HG02588 (cell line): ENCODE measurements around the gene EEF1A2.
A peak's percentile ranks its signal among the peaks of the same experiment; 100 is the strongest.

Source experiments
- ATAC-seq: cut with Tn5 transposase; IDR thresholded peaks from one replicate; pipeline ENCODE4 v1.9.1; 2021; ENCODE audit warnings: mild to moderate bottlenecking, moderate library complexity; ENCODE audit not compliant: unreplicated experiment

The EEF1A2 gene

DNA sequence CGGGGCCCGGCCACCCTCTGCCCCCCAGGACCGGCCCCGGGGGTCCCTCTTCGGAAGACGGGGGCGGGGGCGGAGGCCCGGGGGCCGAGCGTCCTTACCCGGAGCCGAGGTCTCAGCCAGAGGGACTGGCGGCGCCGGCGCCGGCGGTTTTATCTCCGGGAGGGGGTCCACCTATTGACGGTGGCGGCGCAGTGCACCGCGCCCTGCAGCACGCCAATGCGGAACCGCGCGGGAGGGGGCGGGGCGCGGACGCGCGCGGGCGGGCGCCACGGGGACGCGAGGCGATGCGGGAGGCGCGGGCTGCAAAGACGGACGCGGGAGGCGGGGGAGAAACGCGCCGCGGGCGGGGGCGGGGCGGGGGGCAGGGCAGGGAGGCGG is at the start of gene EEF1A2:
Gene EEF1A2 (minus strand): TSS at position 124 of the 378 bp plus-strand sequence. CDS start 1,320 bp downstream, outside the sequence.
- no peak for ATAC-seq

DNA sequence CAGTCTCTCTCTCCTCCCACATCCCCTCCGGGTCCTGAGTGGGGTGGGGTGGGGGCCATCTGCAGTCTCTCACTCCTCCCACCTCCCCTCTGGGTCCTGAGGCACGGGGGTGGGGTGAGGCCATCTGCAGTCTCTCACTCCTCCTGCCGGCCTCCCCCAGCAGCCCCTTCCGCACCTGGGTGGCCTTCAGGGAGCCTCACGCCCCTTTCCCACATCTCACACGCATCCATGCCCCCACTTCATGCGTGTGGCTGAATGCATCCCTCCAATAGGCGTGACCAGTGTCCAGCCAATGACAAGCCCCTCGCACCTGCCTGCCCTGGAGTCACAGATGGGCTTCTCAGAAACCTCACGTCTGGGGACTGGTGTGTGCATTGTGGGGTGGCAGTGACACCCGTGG is 49.7 kb upstream of the EEF1A2 start:
- ATAC-seq, result no peak

DNA sequence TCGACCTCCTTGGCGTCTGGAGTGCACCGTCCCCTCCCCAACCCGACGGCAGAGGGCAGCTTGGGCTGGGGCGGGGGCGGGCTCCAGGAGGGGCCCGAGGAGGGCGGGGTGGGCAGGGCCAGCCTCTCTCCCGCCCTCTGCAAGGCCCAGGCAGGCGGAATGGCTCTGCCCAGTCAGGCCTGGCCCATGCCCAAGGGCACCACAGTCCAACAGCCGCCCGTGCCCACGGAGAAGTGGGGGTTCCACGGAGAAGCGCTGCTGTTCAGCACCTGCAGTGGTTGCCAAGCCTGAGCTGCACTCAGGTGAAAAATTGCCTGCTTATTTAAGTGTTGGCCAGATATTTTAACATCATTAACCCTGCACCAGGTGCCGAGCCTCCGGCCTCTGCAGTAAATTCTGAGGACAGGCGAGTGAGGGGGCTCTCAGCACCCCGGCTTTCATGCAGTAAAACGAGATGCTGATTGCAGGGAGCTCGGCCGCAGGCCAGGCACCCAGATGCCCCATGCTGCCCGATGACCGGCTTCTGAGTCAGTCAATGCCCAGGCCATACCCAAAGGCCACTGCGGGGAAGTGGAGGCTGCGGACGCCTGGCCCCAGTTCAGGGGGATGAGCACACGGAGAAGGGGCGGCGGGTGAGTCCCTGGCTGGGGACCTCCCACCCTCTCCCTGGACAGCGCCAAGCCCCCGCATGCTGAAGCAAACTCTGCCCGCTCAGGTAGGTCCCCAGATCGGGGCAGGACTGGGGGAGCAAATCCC is 49.0 kb upstream of the EEF1A2 start, which contains the start of gene SRMS:
Gene SRMS (minus strand): TSS at position 25 of the 756 bp plus-strand sequence. CDS start 286 bp downstream, outside the sequence.
- ATAC-seq, result no peak

DNA sequence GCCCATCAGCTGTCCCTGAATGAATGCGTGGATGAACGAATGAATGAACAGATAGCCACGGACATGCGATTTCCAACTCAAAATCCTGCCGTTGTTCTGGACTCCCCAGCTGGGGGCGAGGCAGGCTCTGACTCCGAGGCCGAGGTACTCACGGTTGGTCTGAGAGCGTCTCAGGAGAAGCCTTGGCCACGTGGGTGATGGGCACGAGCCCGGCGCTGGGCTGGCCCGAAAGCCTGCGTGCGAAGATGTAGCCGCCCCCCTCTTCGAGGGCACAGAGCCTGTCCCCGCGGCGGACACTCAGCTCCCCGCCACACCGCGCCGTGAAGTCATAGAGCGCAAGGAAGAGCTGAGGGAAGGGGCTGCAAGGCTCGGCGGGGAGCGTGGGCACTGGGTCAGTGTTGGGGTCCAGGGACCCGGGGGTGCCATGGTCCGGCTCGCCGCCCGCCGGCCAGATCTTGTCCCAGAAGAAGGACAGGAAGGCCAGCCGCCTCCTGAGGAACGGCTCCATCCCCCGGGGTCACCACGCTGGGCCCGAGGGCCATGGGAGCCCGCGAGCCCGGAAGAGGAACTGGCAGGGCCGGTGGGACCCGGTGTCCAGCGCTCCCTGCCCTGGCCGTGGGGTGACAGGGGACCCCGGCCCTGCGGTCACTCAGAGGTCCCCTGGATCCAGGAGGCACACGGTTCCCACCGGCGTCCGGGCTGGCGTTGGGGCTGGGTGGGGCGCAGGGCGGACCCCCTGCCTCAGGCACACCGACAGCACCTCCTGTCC is 48.3 kb upstream of the EEF1A2 start:
- ATAC-seq, result no peak

DNA sequence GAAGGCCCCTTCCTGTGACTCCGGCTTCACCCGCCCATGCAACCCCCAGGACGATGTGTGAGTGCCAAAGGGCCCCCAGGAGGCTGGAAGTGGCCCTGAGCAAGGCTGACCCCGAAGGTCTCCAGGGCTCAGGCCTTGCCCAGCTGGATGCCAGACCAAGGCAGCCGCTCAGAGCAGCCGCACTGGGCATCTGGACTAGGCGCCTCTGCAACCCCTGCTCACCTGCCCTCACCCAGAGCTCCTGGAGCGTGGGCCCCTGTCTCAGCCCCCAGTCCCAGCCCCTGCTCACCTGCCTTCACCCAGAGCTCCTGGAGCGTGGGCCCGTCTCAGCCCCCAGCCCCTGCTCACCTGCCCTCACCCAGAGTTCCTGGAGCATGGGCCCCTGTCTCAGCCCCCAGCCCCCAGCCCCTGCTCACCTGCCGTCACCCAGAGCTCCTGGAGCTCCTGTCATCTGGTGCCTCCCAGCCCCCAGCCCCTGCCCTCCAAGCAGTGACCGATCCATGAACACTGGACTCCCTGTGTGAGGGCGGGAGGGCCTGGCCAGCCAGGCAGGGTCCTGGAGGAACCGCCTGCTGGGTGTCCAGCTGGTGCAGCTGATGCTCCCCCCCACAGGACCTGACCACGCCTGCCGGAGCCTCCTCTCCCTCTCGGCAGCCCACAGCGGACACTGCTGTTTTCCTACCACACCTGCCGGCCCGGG is 47.5 kb upstream of the EEF1A2 start:
- ATAC-seq, result no peak

DNA sequence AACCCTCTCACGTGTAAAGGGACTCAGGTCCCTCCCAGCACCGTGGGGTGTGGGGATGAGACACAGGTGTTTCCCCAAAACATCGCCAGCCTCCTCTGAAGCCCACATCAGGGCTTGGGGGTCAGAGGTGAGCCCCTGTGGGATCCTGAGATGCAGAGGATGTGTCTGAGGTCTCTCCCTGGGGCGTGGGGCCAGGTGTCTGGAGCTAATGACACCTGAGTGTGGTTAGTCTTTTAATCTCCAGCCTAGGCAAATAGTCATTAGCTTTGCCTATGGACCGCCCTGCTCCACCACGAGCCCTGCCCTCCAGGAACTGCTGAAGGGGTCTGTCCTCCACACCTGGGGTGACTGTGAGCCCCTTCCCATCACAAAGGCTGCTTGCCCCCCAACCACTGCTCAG is 46.9 kb upstream of the EEF1A2 start:
- ATAC-seq, result no peak

DNA sequence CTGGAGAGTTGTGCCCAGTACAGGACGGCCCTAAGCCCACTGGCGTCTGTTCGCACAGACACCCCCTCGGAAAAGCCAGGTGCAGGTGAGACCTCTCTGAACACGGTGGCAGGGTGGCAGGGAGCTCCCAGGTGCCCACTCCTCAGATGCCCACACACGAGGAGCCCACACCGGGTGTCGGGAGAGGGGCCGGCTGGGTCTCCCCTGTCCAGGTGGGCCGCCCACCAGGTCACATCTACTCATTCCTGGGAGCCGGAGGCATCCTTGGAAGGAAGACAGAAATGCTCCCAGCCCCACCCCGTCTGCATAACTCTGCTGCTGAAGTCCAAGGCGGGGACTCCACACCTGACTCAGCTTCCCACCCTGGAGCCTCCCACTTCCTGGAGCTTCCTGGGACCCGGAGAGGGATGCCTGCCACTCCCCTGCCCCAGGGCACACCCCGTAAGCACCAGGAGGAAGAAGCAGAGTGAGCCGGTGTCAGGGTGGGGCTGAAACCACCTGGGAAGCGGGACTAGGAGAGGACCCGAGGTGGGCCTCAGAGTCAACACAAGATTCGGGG is 46.2 kb upstream of the EEF1A2 start:
- no peak for ATAC-seq

DNA sequence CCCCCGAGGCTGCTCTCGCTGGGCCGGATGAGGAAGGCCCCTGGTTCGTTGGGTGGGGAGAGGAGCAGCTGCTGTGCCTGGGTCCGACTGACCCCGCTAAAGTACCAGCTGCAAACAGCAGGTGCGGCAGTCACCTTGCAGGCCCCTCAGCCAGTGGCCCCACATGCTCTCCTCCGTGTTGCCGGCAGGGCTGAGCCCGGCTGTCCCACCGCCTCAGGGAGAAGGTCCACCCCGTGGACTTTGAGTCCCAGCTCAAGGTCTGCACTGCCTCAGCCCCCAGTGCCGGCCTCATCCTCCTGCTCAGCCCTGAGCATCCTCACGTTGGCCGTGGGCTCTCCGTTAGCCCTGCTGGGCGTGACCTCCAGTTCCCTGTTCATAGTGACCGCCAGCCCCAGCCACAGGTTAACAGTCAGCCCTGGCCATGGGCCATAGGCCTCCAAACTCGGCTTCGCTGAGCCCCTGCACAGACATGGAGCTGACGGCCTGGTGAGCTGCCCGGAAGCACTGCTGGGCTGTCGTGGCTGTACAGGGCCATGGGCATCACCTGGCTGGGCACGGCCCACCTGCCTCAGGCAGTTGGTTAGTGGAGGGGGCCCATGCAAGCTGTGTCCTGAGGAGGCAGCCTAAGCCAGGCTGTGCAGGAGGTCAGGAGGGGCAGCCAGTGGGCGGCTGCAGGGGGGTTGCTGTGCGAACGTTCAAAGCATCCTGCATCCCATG is 45.5 kb upstream of the EEF1A2 start:
- ATAC-seq, result no peak

DNA sequence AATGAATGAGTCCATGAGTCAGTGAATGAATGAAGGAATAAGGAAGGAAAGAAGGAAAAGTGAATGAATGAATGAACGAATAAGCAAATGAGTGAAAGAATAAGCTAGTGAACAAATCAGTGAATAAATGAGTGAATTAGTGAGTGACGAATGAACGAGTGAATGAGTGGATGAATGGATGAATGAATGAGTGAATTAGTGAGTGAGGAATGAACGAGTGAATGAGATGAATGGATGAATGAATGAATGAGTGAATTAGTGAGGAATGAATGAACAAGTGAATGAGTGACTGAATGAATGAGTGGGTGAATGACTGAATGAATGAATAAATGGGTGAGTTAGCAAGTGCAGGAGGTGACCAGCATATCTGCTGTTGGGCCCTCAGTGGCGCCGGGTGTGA is 44.9 kb upstream of the EEF1A2 start:
- ATAC-seq, result no peak

DNA sequence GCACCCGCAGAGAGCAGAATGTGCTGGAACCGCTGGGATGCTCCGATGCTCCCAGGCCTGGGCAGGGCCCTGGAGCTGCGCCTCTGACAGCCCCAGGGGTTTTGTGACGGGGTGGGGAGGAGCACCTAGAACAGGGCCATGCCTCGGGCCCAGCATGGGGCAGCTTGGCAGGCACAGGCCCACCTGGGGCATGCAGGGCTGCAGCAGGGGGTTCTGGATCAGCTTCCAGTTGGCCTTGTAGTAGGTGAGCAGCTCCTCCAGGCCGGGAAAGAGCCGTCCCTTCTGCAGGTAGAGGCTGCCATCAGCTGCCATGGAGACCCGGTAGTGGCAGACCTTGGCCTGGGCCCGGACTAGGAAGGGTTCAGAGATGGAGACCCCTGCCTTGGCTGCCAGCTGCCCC is 44.2 kb upstream of the EEF1A2 start:
- no peak for ATAC-seq

DNA sequence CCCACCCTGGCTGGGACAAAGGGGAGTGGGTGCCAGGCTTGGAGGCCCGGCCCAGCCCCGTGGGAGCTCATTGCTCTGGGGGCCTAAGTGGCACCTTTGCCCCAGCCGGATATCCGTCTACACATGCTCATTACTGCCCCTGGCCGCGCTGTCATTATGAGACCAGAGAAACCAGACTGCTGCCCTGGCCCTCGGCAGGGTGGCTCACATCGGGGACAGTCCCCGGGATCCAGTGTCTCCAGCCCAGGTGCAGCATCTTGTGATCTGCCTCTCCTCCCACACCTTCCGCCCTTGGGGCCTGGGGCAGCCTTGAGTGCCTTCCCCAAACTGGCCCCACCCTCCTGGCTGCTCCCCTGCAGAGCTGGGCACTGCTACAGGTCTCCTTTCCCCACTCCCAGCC is 43.8 kb upstream of the EEF1A2 start:
- ATAC-seq, result no peak

DNA sequence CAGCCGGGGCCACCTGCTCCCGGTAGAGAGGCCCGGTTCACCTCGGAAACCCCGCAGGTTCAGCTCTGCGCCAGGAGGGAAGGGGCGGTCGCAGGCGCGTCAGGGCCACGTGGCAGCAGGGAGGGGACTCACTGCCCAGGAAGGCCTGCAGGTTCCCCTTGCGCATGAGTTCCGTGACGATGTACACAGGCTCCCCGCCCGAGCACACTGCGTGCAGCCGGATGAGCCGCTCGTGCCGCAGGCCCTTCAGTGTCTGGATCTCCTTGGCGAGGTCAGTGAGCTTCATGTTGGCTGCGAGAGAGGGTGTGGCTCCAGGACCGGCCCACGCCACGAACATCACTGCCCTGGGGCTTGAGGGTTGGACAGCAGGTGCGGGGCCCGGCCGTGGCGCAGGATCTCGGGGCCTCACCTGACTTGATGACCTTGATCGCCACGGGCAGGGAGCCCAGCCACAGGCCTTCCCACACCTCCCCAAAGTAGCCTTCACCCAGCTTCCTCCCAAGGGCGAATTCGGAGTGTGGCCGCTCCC is 43.2 kb upstream of the EEF1A2 start:
- ATAC-seq, result no peak

DNA sequence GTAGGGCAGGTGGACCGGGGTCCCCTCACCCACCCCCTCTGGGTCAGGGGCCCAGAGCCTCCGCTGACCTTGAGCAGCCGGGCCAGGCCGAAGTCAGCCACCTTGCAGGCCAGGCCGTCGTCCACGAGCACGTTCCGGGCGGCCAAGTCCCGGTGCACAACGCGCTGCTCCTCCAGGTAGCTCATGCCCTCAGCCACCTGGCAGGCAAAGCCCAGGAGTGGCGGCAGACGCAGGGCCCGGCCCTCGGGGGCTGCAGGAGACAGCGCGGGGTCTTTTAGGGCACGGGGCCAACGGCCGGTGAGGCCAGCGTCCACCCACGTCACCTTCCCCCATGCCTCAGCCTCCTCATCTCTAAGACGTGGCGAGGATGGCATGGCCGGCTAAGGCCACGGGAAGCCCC is 42.5 kb upstream of the EEF1A2 start:
- no peak for ATAC-seq

DNA sequence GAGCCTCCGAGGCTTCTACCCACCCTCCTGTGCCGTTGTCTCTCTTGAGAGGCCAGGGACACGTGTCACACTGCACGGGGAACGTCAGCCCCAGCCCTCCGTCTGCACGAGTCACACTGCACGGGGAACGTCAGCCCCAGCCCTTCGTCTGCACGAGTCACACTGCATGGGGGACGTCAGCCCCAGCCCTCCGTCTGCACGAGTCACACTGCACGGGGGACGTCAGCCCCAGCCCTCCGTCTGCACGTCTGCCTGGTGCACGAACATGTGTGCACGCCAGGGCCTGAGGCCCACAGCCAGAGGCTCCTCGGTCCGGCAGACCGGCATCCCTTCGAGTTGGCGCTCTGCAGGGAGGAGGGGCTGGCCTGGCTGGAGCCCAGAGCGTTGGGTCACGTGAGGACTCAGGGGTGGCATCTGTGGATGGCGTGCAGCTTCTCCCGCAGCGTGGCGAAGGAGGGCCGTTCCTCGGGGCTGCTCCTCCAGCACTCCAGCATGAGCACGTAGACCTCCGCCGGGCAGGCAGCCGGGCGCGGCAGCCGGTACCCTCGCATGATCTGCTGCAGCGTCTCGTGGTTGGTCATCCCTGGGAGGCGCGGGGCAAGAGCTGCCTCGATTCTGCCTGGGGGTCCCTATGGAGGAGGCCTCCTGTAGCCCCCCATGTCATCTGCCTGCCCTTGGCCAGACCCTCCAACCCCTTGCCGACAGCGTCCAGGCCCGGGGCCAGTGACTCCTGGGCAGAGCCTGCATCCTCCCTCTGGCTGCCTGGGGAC is 41.7 kb upstream of the EEF1A2 start:
- no peak for ATAC-seq

DNA sequence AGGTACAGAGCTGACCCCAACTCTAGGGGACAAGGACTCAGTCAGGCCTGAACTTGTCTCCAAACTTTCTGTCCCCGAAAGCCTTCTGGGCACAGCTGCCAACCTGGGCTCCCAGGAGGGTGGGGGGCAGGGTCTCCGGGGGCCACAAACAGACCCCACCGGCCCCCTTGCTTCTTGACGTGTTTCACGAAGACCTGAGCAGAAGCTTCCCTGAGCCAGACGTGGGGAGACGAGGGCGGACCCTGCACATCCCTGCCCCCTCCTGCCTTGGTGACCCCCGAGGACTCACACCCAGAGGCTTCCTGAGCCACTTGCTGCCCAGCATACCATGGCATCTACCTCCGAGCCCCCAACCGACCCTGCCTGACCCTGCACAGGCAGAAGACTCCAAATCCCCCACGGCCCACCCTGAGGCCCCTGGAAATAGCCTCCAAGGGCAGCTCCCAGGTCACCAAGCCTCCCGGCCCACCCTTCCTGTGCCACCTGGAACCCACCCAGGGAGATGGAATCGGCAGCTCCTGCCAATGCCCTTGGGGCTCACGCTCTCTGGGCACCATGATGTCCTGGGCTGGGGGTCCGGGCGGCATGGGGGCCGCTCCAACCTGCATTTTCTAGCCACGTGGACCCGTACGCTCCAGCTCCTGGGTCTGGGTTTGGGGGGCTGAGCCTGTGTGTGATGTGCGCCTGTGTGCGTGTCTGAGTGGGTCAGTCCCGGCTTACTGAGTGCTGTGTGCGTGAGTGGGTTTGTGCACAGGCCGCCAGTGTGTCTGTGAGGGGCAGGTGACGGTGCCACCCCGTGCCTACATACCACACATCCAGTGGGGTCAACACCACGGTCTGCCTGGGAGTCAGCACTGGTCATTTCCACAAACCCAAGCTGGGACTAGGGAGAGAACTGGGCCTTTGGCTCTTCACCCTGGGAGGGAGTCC is 40.8 kb upstream of the EEF1A2 start:
- no peak for ATAC-seq

DNA sequence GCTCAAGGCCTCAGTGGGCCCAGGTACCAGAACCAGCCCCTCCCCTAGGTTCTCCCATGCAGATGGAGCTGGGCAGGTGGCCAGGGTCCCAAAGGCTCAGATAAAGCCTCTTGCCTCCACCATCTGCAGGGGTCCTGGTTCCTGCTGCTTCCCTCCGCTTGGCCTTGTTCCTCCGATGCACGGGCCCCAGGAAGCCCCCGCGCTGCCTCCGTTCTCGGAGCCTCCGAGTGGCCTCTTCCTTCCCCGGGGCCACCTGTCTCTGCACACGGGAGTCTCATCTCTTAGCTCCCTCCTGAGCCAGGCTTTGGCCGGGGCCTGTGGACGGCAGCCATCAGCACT is 40.2 kb upstream of the EEF1A2 start:
- ATAC-seq, result no peak

DNA sequence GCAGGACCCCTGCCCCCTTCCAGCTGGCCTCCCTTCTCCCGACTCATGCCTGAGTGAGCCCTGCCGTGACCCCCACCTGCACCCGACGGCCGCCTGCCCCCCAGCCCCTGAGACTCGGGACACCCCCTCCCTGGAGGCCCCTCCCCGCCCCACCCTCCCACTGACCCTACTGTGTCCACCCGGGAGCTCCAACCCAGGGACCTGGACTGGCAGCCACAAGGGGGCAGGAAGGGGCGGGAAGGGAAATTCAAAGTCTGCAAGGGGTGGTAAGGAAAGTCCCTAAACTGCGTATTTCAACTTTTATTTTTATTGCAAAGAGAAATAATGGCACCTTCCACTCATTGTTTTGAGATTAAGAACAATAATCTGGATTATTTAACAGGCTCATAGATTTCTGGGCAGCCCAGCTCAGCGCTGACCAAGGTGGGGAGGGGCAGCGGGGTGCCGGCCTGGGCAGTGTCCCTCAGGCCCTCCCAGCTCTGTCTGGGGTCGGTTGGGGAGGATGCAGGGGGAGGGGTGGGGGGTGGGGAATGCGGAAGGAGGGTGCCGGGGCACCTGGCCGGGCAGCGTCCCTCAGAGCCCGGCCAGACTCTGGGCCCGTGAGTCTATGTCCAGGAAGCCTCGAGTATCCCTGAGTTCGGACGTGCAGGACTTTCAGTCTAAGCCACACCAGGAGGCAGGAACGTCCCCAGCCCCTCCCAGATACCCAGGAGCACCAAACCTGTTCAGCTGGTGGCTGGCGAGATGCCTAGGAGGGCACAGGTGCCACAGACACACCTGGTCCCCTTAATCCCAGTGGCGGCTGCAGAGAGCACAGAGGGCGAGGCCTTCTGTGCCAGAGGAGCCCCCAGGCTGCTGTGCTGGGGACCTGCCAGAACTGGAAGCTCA is 39.6 kb upstream of the EEF1A2 start:
- ATAC-seq, result peak; percentile 3
